ENCODE measurements around the gene HHAT.

HHAT gene

DNA sequence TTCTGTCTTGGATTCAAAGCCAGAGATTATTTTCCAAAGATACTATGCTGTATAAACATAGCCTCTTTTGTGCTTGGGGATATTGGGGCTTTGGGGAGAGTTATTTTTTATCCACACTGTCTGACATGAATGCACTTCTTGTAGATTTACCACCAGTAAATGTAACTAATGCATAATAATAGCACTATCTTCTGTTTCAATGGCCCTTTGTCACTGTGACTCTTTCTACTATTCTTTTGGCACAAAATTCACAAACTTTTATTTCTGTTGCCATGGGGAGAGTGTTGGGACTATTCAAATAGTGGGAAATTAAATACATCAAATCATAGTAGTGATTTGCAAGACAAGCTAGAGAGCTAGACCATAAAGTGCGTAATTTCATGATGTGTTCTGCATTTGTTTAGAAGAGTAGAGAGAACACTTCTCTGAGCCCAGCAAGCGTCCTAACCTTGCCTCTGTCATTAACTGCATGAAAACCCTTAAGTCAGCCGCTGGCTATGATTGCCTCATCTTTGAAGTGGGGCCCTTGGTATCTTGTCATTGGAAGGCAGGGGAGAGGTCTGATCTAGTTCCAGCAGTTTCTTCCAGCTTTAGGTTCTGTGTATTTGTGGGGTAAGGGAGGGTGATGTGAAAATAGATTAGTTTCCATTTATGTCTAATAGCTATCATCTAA, 154.4 kb downstream of the HHAT start:
- no peak for ATAC-seq
- H3K27me3 Mint-ChIP-seq = no peaks in the 10 kb centered on the region
- H3K4me3 Mint-ChIP-seq = no peak overlapping the region
- H3K9me3 Mint-ChIP-seq = no peaks in the 10 kb centered on the region
- peaks cover 4% of the 10 kb centered on the region for H3K4me1 Mint-ChIP-seq
- peaks cover 25% of the 10 kb centered on the region for H3K36me3 Mint-ChIP-seq
- H3K27ac Mint-ChIP-seq = no peak overlapping the region

DNA sequence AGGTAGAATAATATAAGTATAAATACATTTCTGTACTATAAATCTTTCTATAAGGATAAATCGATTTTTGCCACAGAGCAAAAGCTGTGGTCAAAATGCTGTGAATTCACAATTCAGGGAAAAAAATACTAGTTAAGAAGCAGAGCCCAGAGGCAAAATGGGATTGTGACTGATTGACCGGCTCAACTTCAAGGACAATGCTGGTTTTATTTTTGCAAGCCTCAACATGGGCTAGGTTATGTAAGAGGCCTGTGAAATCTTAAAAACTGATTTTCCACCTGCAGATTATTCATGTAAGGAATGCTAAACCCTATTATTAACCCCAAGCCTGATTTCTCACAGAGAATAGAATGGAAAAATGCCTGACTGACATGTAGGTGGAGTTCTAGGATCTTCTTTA, 155.1 kb downstream of the HHAT start:
- H3K27me3 Mint-ChIP-seq = no peaks in the 10 kb centered on the region
- H3K27ac Mint-ChIP-seq = no peak overlapping the region
- no peaks in the 10 kb centered on the region for H3K9me3 Mint-ChIP-seq
- ATAC-seq = no peak
- H3K4me1 Mint-ChIP-seq = peaks cover 4% of the 10 kb centered on the region
- H3K4me3 Mint-ChIP-seq = no peak overlapping the region
- peaks cover 24% of the 10 kb centered on the region for H3K36me3 Mint-ChIP-seq

GRCh38 chr1:210487021-210487420, 158.3 kb downstream of the HHAT start:
- no peak overlapping the region for H3K4me3 Mint-ChIP-seq
- H3K36me3 Mint-ChIP-seq = peaks cover 24% of the 10 kb centered on the region

GRCh38 chr1:210489491-210489890, 160.8 kb downstream of the HHAT start:
- ATAC-seq = no peak
- peaks cover 28% of the 10 kb centered on the region for H3K36me3 Mint-ChIP-seq
- H3K27me3 Mint-ChIP-seq = no peaks in the 10 kb centered on the region
- H3K27ac Mint-ChIP-seq = no peak overlapping the region
- H3K9me3 Mint-ChIP-seq = no peaks in the 10 kb centered on the region
- H3K4me1 Mint-ChIP-seq = peaks cover 4% of the 10 kb centered on the region
- no peak overlapping the region for H3K4me3 Mint-ChIP-seq

More at GRCh38 chr1:210487021-210487420, 158.3 kb downstream of the HHAT start:
- ATAC-seq = no peak
- Mint-ChIP-seq H3K27ac (no peak overlapping the region), H3K4me1 (peaks cover 4% of the 10 kb centered on the region), H3K27me3 (no peaks in the 10 kb centered on the region), H3K9me3 (no peaks in the 10 kb centered on the region)

DNA sequence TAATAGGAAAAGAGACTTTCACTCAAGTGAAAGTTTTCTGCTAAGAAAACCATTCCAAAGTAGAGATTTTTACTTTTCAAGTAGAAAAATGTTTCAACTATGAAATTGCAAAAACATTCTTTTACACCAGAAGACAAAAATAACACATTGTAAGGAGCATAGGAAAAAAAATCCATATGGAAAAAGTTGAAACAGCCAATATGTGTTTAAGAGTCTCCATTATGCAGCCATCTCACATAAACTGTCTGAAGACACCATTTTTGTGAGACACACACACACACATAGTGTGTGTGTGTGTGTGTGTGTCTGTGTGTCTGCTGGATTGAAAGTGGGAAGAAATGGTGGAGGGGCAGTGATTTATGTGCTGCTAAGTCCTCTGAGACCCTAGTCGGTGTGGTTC, 162.1 kb downstream of the HHAT start:
- ATAC-seq = no peak
- Mint-ChIP-seq H3K27ac (no peak overlapping the region), H3K27me3 (no peaks in the 10 kb centered on the region), H3K36me3 (peaks cover 17% of the 10 kb centered on the region), H3K4me3 (no peak overlapping the region), H3K4me1 (peaks cover 4% of the 10 kb centered on the region), H3K9me3 (no peaks in the 10 kb centered on the region)

- no peak overlapping the region for H3K4me3 Mint-ChIP-seq
- peaks cover 10% of the 10 kb centered on the region for H3K36me3 Mint-ChIP-seq
- no peak for ATAC-seq
- no peaks in the 10 kb centered on the region for H3K9me3 Mint-ChIP-seq
- H3K27ac Mint-ChIP-seq = no peak overlapping the region
- no peaks in the 10 kb centered on the region for H3K4me1 Mint-ChIP-seq
- H3K27me3 Mint-ChIP-seq = no peaks in the 10 kb centered on the region
These were observed 167.4 kb downstream of the HHAT start for GRCh38 chr1:210496063-210496462.

DNA sequence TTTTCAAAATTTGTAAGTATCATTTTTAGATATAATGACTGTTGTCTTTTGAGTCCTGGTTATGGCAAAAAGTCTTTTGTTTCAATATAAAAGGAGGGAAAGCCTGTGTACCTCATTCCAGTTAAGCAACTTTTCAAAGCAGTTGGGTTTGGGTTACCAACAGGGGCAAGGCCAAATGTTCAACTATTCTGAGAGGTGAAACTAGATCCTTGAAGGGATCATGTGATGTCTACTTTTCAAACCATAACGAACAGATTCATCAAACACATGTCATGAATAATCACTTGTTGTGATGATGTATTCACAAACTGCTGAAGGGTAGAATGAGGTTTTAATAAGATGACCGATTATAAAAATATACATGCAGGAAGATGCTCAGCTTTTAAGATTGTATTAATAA, 171.3 kb downstream of the HHAT start:
- Mint-ChIP-seq H3K36me3 (peaks cover 12% of the 10 kb centered on the region), H3K27me3 (no peaks in the 10 kb centered on the region), H3K27ac (no peak overlapping the region), H3K4me1 (no peaks in the 10 kb centered on the region), H3K9me3 (no peaks in the 10 kb centered on the region), H3K4me3 (no peak overlapping the region)
- ATAC-seq = no peak

- H3K4me1 Mint-ChIP-seq = no peaks in the 10 kb centered on the region
- no peaks in the 10 kb centered on the region for H3K27me3 Mint-ChIP-seq
- H3K27ac Mint-ChIP-seq = no peak overlapping the region
- no peak overlapping the region for H3K4me3 Mint-ChIP-seq
- no peaks in the 10 kb centered on the region for H3K9me3 Mint-ChIP-seq
- ATAC-seq = no peak
- peaks cover 12% of the 10 kb centered on the region for H3K36me3 Mint-ChIP-seq
These were observed 172.1 kb downstream of the HHAT start for GRCh38 chr1:210500831-210501230.

DNA sequence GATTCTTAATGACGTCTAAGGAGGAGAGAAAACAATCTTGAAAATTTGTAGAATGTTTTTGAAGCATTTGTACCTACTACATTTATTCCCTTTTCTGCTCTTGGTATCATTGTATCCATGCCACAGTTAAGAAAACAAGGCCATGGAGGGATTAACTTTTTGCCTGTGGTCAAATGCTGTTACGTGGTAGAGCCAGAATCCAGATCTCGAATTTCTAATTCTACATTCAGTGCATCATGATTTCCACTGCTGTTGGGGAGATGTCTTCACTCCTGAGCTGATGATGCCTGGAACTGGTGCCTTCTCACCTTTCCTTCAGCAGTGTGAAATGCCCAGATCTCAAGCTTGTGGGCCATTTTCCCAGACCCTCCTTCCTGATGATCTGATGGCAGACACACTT, 175.6 kb downstream of the HHAT start:
- Mint-ChIP-seq H3K4me1 (no peaks in the 10 kb centered on the region), H3K9me3 (no peaks in the 10 kb centered on the region), H3K4me3 (no peak overlapping the region), H3K27me3 (no peaks in the 10 kb centered on the region), H3K36me3 (peaks cover 12% of the 10 kb centered on the region), H3K27ac (no peak overlapping the region)
- ATAC-seq = no peak

DNA sequence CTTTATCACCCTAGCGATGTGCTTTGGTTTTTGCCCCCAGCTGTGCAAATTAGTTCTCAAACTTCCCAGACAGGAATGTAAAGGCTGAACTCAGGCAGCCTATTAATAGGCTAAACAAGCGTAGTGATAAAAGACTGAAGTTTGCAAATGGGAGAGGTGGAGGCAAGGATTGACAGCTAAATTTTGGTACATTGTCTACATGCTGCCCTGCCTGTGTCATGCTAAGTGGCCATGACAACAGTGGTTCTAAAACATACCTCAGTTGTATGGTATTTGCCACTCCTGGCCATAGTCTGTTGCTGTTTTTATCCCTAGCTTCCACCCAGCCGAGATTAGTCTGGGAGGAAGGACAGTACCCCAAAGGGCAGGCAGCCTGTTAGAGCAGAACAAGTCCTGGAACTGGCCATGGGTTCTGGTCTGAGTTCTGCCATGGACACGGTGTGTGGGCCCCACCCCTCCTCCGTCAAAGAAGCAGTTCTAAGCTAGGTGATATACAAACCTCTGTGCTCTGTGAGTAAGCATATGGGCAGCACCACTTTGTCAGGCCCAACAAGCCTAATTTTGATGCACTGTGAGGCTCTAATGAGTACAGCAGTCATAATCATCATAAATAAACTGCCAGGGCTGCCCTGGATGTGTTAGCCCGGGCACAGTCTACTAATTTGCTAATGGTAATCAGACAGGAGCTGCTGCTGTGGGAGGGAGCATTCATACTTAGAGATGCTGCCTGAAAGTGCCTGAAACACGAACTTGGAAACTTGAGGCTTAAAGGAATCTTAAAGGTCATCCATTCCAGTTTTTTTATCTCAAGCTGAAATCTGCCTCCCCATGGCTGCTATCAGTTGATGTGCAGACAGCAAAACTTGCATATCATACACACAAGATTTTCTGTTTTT, 177.1 kb downstream of the HHAT start:
- no peak for ATAC-seq
- H3K4me3 Mint-ChIP-seq = no peak overlapping the region
- no peaks in the 10 kb centered on the region for H3K4me1 Mint-ChIP-seq
- H3K27me3 Mint-ChIP-seq = no peaks in the 10 kb centered on the region
- peaks cover 12% of the 10 kb centered on the region for H3K36me3 Mint-ChIP-seq
- no peaks in the 10 kb centered on the region for H3K9me3 Mint-ChIP-seq
- H3K27ac Mint-ChIP-seq = no peak overlapping the region

- H3K36me3 Mint-ChIP-seq = peaks cover 12% of the 10 kb centered on the region
- no peak overlapping the region for H3K4me3 Mint-ChIP-seq
- no peak overlapping the region for H3K27ac Mint-ChIP-seq
- no peaks in the 10 kb centered on the region for H3K9me3 Mint-ChIP-seq
- no peak for ATAC-seq
- H3K4me1 Mint-ChIP-seq = no peaks in the 10 kb centered on the region
- no peaks in the 10 kb centered on the region for H3K27me3 Mint-ChIP-seq
These were observed 178.0 kb downstream of the HHAT start for GRCh38 chr1:210506689-210507088.

- Mint-ChIP-seq H3K27me3 (no peaks in the 10 kb centered on the region), H3K36me3 (peaks cover 30% of the 10 kb centered on the region), H3K27ac (no peak overlapping the region), H3K4me3 (no peak overlapping the region), H3K9me3 (peaks cover 4% of the 10 kb centered on the region), H3K4me1 (no peaks in the 10 kb centered on the region)
- no peak for ATAC-seq
These were observed 187.5 kb downstream of the HHAT start for GRCh38 chr1:210516092-210516656.

DNA sequence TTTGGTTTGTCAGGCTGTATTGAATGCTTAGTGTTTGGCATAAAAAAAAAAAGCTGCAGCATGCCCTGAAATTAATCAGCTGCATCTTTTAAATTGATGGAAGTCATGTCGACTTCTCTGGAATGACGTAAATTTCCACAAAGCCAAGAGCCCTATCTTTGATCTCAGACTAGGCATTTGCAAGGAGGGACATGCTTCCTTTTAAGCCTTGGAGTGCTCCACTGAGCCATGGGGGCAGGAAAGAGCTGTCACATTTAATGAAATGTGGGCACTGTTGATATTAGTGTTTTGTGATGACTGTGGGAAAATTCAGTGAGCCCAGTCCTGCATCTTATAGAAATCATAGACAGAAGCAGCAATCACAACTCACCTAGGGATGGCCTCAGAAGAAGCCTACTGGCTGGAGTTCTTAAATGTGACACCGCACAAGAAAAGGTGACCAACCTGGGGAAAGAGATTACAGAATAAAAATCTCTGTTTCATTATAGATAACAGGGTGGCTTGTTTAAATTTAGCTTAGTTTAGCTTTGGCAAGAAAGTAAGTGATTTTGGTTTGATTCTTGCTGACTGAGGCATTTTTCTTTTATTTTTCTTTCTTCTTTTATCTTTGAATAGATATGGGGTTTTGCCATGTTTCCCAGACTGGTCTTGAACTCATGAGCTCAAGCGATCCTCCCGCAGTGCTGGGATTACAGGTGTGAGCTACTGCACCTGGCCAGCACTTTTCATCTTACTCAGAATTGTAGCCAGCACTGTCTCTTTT, 188.2 kb downstream of the HHAT start:
- Mint-ChIP-seq H3K27me3 (no peaks in the 10 kb centered on the region), H3K27ac (no peak overlapping the region), H3K4me1 (no peaks in the 10 kb centered on the region), H3K36me3 (peaks cover 30% of the 10 kb centered on the region), H3K4me3 (no peak overlapping the region), H3K9me3 (peaks cover 4% of the 10 kb centered on the region)
- no peak for ATAC-seq

DNA sequence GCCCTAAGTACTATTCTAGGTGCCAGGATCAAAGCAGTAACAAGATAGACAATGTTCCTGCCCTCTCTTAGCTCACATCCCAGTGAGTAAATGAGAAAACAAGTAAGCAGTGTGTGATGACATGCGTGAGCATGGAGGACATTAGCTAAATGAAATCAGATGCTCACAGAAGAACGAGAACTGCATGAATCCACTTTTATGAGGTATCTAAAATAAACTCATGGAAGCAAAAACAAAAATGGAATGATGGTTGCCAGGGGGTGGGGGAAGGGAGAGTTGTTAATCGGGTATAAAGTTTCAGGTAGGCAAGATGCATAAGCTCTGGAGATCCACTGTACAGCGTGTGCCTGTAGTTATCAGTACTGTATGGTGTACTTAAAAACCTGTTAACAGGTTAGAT, 195.1 kb downstream of the HHAT start:
- H3K4me1 Mint-ChIP-seq = no peaks in the 10 kb centered on the region
- no peaks in the 10 kb centered on the region for H3K27me3 Mint-ChIP-seq
- no peak overlapping the region for H3K27ac Mint-ChIP-seq
- H3K36me3 Mint-ChIP-seq = peaks cover 24% of the 10 kb centered on the region
- no peak overlapping the region for H3K4me3 Mint-ChIP-seq
- H3K9me3 Mint-ChIP-seq = no peaks in the 10 kb centered on the region
- no peak for ATAC-seq

Data from stimulated activated memory B cell treated with anti-CD40 and anti-IgM and Interleukin-4, amounts not matched to agents 10 μg/mL and 1 μg/mL and 100 μg/mL, for 72 hours (primary cell).